DMS79 treated with DMSO at 0.1 percent for 48 hours (cell line): Measurements from ENCODE around the gene SLC25A33.
"Not testable (repeated sequence)": the region's sequence is repeated elsewhere in the genome, so short reads cannot be mapped to it uniquely, and the experiment has no call there.

Source experiments
- DNase-seq: peaks from one replicate; lab custom pipeline; 2025; lab: John Stamatoyannopoulos, UW

The SLC25A33 gene

DNA sequence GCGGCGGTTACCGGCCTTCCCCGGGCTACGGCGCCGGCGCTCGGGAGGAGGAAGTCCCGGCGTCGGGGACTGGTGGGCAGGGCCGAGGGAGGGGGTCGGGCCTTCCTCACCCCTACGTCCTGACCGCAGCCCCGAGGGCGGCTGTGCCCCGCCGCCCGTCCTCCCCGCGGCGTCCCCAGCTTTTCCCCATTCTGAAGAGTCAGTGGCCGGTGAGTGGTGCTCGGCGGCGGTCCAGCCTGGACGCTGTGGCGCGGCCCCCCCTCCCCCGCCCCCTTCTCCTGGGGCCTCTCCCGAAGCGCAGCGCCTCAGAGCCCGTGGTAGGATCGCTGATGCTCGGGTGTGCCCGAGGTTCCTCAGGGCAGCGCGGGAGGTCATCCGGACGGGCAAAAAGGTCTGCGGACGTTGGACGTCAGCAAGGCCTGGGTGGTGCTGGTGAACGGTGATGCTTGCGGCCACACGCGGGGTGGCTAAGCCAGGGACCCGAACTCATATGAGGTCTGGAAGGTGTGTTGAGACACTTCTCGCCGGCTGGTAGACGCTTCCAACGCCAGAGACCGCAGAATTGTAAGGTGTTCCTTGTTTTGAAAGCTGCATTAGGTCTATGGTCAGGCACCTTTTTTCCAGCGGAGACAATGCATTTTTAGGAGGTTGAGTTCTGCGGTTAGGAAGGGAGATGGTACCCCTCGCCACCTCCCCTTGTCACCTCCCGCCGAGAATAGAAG is 725 bp downstream of the SLC25A33 start:
- no peak for DNase-seq

DNA sequence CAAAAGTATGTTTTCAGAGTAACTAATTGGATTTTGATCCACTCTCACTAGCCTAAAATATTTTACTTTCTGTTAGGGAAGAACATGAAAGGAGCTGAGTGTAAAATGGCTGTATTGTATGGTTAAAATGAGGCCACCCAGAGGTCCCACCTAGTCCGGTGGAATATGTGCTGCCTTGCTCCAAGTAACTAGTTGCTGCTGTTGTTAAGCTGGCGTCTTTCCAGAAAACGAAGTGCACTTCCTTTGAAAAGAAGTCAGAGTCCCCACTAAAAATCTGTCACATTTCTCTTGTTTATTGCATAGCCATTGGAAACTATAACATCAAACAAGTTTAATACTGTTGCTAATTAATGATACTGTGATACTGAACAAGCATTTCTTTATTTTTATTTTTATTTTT is 3.2 kb downstream of the SLC25A33 start:
- peak; percentile 56 for DNase-seq

DNA sequence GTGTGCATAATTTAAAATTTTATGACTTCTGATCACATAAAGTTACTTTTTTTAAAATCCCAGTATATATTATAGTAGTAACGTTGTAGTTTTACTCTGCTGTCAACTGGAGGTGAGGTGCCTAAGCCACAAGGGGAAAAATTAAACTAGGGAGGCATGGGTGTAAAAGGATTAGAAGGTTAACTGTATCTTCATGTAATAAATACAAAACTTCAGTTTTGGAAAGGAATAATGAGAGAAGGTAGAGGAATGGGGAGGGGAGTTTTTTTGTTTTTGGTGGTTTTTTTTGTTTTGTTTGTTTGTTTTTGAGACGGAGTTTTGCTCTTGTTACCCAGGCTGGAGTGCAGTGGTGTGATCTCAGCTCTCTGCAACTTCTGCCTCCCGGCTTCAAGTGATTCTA is 5.7 kb downstream of the SLC25A33 start:
- DNase-seq = no peak

DNA sequence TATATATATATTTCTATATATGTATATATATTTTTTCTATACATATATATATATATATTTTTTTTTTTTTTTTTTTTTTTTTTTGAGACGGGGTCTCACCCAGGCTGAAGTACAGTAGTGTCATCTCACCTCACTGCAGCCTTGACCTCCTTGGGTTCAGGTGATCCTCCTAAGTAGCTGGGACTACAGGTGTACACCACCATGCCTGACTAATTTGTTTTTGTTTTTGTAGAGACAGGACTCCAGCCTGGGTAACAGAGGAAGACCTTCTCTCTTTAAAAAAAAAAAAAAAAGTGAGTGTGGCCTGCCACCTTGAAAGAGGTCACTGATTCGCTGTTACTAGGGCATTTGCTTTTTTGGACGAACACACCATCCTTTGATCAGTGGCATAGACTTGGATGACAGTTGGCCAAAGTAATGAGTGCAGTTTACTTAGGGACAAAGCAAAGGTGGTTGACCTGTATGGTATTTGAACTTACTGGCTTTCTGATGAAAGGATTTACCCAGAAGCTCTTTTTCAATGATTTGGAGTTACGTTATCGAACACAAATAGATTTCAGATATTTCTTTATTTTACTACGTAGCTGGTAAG is 10.8 kb downstream of the SLC25A33 start:
- no peak for DNase-seq

DNA sequence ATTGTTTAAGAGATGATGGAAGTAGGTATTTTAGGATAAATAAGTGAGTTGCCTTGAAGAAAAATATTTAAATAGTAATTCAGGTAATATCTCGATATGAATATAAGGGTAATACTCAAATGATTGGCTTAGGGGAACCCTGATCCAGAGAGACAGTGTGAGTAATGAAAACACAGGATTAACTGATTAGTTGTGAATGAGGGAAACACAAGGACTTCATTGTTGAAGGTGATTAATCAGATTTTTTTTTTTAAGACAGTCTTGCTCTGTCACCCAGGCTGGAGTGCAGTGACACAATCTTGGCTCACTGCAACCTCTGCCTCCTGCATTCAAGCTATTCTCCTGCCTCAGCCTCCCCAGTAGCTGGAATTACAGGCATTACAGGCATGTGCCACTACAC is 12.7 kb downstream of the SLC25A33 start:
- no peak for DNase-seq

GRCh38 chr1:9553736-9554144 is 14.5 kb downstream of the SLC25A33 start:
- no peak for DNase-seq

DNA sequence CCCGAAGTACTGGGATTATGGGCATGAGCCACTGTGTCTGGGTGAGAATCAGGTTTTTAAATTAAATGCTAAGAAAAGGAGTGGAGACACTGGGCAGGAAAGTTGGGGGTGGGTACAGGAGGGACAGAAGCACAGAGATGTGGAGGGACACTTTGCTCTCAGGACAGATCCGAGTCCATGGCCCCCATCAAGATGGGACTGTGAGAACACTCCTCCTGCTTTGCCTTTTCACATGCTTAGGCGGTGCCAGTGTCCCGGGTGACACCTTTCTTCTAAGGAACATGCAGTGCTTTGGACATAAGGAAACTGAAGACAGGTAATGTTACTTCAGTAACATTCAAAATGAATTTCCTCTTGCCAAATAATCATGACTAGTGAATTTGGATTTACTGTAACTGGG is 16.7 kb downstream of the SLC25A33 start:
- DNase-seq = no peak

- DNase-seq = no peak
Measured at GRCh38 chr1:9557624-9558023, 18.4 kb downstream of the SLC25A33 start.

DNA sequence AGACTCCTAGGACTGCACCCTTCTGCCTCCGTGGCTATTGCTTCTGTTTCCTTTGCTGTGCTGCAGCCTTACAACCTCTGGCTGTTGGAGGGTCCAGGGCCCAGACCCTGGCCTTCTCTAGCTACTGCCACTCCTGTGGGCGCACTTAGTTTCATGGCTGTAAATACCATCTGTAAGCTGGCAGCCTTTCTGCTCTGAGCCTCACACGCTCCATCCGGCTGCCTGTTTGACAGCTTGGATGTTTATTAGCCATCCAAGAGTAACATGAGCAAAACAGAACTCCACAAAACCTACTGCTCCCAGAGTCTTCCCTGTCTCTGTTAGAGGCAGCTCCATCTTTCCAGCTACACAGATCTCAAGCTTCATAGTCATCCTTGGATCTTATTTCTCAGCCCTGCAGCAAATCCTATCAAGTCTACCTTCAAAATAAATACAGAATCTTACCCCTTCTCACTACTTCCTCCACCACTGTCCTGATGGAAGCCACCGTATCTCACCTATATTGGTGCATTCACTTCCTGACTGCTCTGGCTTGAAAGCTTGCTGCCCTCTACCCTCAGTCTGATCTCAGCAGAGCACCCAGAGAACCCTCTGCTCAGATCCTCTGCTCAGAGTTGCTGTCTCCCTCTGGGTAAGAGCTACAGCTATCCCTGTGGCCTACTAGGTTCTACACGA is 19.1 kb downstream of the SLC25A33 start:
- no peak for DNase-seq

DNA sequence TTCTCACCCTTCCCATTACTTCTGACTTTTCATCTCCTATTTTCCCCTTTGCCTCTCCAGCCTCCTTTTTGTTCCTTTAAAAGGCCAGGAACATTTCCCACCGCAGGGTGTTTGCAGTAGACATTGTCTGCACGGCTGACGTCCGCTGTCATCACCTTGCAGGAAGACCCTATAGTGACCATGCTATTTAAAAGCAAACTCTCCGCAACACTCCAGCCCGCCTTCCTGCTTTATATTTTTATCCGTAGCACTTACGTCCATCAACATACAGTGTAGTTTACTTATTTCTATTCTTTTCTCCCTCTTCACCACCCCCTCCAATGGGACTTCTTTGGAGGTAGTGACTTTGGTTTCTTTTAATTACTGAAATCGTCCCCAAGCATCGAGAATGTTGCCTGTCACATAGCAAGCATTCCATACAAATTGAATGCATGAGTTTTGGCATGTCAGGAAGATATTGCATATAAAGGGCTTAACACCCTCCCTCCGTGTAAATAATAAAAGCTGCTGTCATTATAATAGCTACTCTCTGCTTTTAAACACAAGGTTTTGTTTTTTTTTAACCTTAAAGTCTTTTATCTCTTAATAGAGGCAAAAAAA is 19.8 kb downstream of the SLC25A33 start:
- no peak for DNase-seq

DNA sequence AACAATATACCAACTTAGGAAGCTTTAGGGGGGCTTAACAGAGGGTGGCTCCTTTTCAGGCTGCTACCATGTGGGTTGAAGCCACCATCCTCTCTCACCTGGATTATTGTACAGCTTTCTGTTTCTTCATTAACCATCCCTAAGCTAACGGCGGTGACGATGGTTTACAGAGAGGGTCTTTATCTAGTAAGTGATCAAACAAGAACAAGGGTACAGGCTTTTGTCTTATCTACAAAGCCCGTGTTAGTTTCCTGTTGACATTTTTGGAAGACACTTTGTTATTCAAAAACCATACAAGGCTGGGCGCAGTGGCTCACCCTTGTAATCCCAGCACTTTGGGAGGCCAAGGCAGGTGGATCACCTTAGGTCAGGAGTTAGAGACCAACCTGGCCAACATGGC is 20.4 kb downstream of the SLC25A33 start:
- DNase-seq = no peak

- not testable (repeated sequence) for DNase-seq
Measured at GRCh38 chr1:9560090-9560489, 20.8 kb downstream of the SLC25A33 start.

GRCh38 chr1:9561429-9561828 is 22.2 kb downstream of the SLC25A33 start:
- DNase-seq = peak; percentile 98

GRCh38 chr1:9569267-9569666 is 30.0 kb downstream of the SLC25A33 start:
- no peak for DNase-seq

DNA sequence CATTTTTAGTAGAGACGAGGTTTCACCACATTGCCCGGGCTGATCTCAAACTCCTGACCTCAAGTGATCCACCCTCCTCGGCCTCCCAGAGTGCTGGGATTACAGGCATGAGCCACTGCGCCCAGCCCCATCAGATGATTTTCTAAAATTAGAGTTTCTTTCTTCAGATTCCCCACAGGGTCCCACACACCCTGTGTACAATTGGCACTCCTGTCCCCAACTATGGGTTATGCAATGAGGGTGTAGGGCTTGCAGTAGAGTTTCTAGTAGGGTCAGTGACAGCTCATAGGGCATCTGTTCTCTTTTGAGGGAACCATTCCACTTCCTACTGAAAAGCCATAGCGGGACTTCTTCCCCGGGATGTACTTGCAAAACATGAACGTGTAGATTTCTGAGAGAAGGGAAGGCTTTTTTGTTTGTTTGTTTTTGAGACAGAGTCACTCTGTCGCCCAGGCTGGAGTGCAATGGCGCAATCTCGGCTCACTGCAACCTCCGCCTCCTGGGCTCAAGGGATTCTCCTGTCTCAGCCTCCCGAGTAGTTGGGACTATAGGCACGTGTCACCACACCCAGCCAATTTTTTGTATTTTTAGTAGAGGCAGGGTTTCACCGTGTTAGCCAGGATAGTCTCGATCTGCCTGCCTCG is 31.7 kb downstream of the SLC25A33 start:
- DNase-seq = not testable (repeated sequence)

DNA sequence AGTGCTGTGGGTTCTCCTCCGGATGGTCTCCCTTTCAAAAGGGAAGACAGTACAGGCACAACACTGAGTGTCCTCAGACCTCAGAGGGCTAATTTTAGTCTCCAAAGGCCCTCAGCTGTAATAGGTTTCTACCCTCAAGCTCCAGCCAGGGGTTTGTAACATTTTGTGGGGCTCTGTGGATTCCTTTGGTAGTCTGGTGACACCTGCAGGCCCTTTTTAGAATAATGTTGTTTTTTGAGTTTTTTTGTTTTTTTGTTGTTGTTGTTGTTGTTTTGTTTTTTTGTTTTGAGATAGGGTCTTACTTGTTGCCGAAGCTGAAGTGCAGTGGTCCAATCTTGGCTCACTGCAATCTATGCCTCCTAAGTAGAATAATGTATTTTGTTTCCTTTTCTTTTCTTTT is 34.5 kb downstream of the SLC25A33 start:
- peak; percentile 36 for DNase-seq

- no peak for DNase-seq
Measured at GRCh38 chr1:9575486-9575885, 36.2 kb downstream of the SLC25A33 start.

- no peak for DNase-seq
Measured at GRCh38 chr1:9576903-9577302, 37.6 kb downstream of the SLC25A33 start.

GRCh38 chr1:9577423-9577822 is 38.2 kb downstream of the SLC25A33 start:
- DNase-seq = no peak

DNA sequence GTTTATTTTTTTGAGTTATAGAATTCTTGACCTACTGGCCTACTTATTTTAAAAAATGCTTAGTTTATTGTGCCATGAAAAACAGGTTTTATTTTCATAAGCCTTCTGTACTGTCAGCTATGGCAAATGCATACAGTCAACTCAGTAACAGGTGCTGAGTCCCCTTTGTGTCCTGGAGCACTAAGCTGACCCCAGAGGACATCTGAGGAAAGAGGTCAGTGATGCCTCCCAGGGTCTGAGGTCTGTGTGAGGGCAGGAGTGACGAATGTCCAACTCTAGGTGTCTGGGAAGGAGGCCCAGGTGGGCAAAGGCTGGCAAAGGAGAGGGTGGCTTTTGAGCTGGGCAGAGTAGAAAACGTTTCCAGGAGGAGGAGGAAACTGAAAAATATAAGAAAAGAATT is 41.7 kb downstream of the SLC25A33 start:
- no peak for DNase-seq

DNA sequence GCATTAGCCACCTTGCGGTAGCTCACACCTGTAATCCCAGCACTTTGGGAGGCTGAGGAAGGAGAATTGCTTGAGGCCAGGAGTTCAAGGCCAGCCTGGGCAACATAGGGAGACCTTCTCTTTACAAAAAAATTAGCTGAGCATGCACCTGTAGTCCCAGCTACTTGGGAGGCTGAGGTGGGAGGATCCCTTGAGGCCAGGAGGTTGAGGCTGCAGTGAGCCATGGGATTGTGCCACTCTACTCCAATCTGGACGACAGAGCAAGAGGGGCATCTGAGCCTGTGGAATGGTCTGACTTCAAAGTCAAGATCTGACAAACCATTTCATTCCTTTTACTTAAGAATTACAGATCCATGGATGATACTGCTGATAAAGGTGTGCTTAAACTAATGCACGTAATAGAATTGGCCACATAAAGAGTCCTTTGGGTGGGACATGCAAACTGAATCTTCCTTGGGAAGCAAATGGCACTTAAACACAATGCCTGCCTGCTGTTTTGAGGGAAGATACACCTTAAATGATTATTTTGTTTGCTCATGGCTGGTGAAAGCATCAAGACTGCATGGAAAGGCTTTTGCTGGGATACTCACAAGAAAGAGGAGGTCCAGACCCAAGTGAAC is 47.0 kb downstream of the SLC25A33 start:
- no peak for DNase-seq

- peak; percentile 92 for DNase-seq
Measured at GRCh38 chr1:9588551-9589143, 49.4 kb downstream of the SLC25A33 start, which contains the start of gene TMEM201. TMEM201 (plus strand) TSS chr1:9588911; CDS start chr1:9588931, 20 bp downstream.
